MM.1S (cell line): ENCODE measurements around the gene INTS11.

Experiments used
- CTCF ChIP-seq: fragments of 300-600 bp; sonication (generic); IDR thresholded peaks from 2 replicates; pipeline ENCODE4 v1.5.1; 2016; ENCODE audit warnings: antibody characterized with exemption, low read length, mixed read lengths
- EZH2 ChIP-seq: fragments of 300-600 bp; sonication (generic); optimal IDR thresholded peaks from 2 replicates; pipeline ENCODE3; 2017; ENCODE audit warnings: low read depth, mild to moderate bottlenecking, antibody characterized with exemption, low read length, mixed read lengths
- EZH2phosphoT487 ChIP-seq: fragments of 300-600 bp; sonication (generic); IDR thresholded peaks from 2 replicates; pipeline ENCODE4 v1.6.1; 2018; ENCODE audit warnings: antibody characterized with exemption, low read length

GRCh38 chr1:1319646-1319941 is 4.9 kb downstream of the INTS11 start:
- TF ChIP-seq CTCF (no peak), EZH2phosphoT487 (no peak), EZH2 (no peak)
